Right atrium auricular region (tissue), 2 donors: ENCODE measurements around the gene SOBP. TPM values are rescaled to one million over a fixed set of nuclear protein-coding genes. Genes with fewer than 3 reads are reported as not detected.
A peak's percentile ranks its signal among the peaks of the same experiment; 100 is the strongest.

Experiments
- DNase-seq: peaks from one replicate; pipeline ENCODE4 v3.0.0-alpha.2; 2019; ENCODE audit warnings: low spot score
- H3K27ac ChIP-seq, 2 donors: fragments of 200-600 bp; sonication (generic); 1 replicate in 1 of 2; 2 replicates in 1 of 2; pipeline ENCODE4 v1.5.1; 2016 to 2019
- H3K27me3 ChIP-seq, 2 donors: fragments of 200-600 bp; sonication (generic); one replicate each; pipeline versions ENCODE4 v1.5.1 to v1.6.0; 2017 to 2019
- H3K36me3 ChIP-seq: fragments of 200-600 bp; sonication (generic); one replicate; pipeline ENCODE4 v1.5.1; 2016
- H3K4me1 ChIP-seq, 2 donors: fragments of 200-600 bp; sonication (generic); one replicate each; pipeline versions ENCODE4 v1.5.1 to v1.6.0; 2017 to 2019
- H3K4me3 ChIP-seq, 2 donors: fragments of 200-600 bp; sonication (generic); 1 replicate in 1 of 2; 2 replicates in 1 of 2; pipeline ENCODE4 v1.5.1; 2017 to 2019; ENCODE audit warnings: mild to moderate bottlenecking in 1 of 2, moderate library complexity in 1 of 2
- H3K9me3 ChIP-seq, 2 donors: fragments of 200-600 bp; sonication (generic); one replicate each; pipeline ENCODE4 v1.5.1; 2019
- total RNA-seq, 2 donors: library from RNA; depleted of rRNA; stranded (reverse); fragments of >200 nt; gene quantifications; one replicate each; pipeline ENCODE4 v1.1.0, GENCODE V29; 2016
- TF ChIP-seq, protein P1 (sequence below), 2 donors: fragments of 200-600 bp; sonication (generic); IDR thresholded peaks; one replicate each; pipeline ENCODE4 v1.5.1; 2019; ENCODE audit warnings: antibody characterized with exemption in 2 of 2

The SOBP gene
- total RNA-seq, 2 donors from 2014 or later = 8.2 to 8.5 TPM

DNA sequence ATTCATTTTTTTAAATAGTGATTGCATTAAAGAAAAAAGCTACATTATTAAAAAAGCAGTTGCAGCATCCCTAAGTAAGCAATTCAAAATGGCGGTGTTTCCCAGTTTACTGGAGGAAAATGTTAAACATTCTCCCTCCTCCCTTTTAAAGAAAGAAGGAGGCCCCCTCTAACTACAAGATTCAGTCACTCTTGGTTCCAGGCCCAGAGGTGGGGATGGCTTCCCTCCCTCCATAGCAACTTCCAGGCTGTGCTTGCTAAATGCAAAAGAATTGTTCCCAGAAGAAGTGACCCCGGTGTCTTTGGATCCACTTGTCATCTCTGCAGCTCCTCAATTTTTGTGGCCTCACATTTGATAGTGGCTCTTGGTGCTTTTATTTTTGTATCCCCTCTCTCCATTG lies 165.9 kb downstream of the SOBP start:
- TF ChIP-seq, protein P1, sequence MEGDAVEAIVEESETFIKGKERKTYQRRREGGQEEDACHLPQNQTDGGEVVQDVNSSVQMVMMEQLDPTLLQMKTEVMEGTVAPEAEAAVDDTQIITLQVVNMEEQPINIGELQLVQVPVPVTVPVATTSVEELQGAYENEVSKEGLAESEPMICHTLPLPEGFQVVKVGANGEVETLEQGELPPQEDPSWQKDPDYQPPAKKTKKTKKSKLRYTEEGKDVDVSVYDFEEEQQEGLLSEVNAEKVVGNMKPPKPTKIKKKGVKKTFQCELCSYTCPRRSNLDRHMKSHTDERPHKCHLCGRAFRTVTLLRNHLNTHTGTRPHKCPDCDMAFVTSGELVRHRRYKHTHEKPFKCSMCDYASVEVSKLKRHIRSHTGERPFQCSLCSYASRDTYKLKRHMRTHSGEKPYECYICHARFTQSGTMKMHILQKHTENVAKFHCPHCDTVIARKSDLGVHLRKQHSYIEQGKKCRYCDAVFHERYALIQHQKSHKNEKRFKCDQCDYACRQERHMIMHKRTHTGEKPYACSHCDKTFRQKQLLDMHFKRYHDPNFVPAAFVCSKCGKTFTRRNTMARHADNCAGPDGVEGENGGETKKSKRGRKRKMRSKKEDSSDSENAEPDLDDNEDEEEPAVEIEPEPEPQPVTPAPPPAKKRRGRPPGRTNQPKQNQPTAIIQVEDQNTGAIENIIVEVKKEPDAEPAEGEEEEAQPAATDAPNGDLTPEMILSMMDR (IDR thresholded peaks at IDR 0.05) = no peak
- H3K27me3 ChIP-seq = no peaks in the 10 kb centered on the region
- H3K36me3 ChIP-seq = no peaks in the 10 kb centered on the region
- no peak overlapping the region for H3K4me3 ChIP-seq
- peaks cover 0 to 37% of the 10 kb centered on the region in 2 donors for H3K4me1 ChIP-seq
- no peak for DNase-seq
- no peaks in the 10 kb centered on the region for H3K9me3 ChIP-seq
- H3K27ac ChIP-seq = no peak overlapping the region

- Histone ChIP-seq H3K4me3 (no peak overlapping the region), H3K4me1 (peaks cover 0 to 38% of the 10 kb centered on the region in 2 donors), H3K9me3 (no peaks in the 10 kb centered on the region), H3K27ac (peak overlapping the region in 1 of 2 donors; percentile 50), H3K27me3 (no peaks in the 10 kb centered on the region), H3K36me3 (no peaks in the 10 kb centered on the region)
- TF ChIP-seq, protein P1 (IDR thresholded peaks at IDR 0.05) = no peak
- DNase-seq = no peak
Observed at GRCh38 chr6:107656401-107656800, 166.5 kb downstream of the SOBP start.

- H3K4me1 ChIP-seq = peaks cover 0 to 42% of the 10 kb centered on the region in 2 donors
- TF ChIP-seq, protein P1 (IDR thresholded peaks at IDR 0.05) = no peak
- no peak for DNase-seq
Observed at GRCh38 chr6:107656883-107657282, 167.0 kb downstream of the SOBP start.

DNA sequence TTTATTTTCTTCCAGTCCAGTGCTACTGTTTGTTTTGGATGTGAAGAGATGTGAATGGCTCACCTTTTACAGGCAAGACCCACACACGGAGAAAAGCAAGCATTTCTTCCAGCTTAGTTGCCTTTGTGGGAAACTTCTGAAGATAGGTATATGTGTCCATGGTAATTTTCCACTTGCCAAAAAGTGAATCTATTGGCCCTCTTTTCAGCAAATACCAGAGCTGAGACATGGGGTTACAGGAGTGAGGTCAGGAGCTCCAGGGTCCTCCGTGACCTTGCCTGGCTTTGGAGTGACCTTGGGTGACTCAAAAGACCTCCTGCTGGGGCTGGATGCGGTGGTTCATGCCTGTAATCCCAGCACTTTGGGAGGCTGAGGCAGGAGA lies 167.4 kb downstream of the SOBP start:
- no peak overlapping the region for H3K4me3 ChIP-seq
- H3K9me3 ChIP-seq = no peaks in the 10 kb centered on the region
- H3K36me3 ChIP-seq = no peaks in the 10 kb centered on the region
- H3K27me3 ChIP-seq = no peaks in the 10 kb centered on the region
- no peak for DNase-seq
- H3K27ac ChIP-seq = peak overlapping the region in 1 of 2 donors; percentile 50
- TF ChIP-seq, protein P1 (IDR thresholded peaks at IDR 0.05) = no peak
- peaks cover 0 to 45% of the 10 kb centered on the region in 2 donors for H3K4me1 ChIP-seq

More at GRCh38 chr6:107656883-107657282, 167.0 kb downstream of the SOBP start:
- no peak overlapping the region for H3K4me3 ChIP-seq
- H3K9me3 ChIP-seq = no peaks in the 10 kb centered on the region
- peak overlapping the region; percentile 32 to 50 for H3K27ac ChIP-seq
- H3K27me3 ChIP-seq = no peaks in the 10 kb centered on the region
- H3K36me3 ChIP-seq = no peaks in the 10 kb centered on the region

- H3K36me3 ChIP-seq = no peaks in the 10 kb centered on the region
- TF ChIP-seq, protein P1 (IDR thresholded peaks at IDR 0.05) = no peak
- H3K27me3 ChIP-seq = no peaks in the 10 kb centered on the region
- H3K9me3 ChIP-seq = no peaks in the 10 kb centered on the region
- peaks cover 0 to 44% of the 10 kb centered on the region in 2 donors for H3K4me1 ChIP-seq
- H3K27ac ChIP-seq = no peak overlapping the region
- peak; percentile 77 for DNase-seq
- H3K4me3 ChIP-seq = peak overlapping the region in 1 of 2 donors; percentile 14
Observed at GRCh38 chr6:107657755-107658461, 168.0 kb downstream of the SOBP start.
